Astrocyte (in vitro differentiated cells and primary cell): Measurements from ENCODE around the gene CNN2.

Experiments used
- EZH2 ChIP-seq: IDR thresholded peaks from 2 replicates; pipeline ENCODE4 v1.6.1; 2012; ENCODE audit warnings: mild to moderate bottlenecking, low read length, inconsistent platforms; ENCODE audit not compliant: insufficient read depth
- TF ChIP-seq, protein P1 (sequence below): IDR thresholded peaks from 2 replicates; pipeline ENCODE4 v1.5.1; 2011; ENCODE audit warnings: low read depth, mild to moderate bottlenecking, inconsistent platforms, low read length, moderate library complexity; ENCODE audit not compliant: insufficient read depth

DNA sequence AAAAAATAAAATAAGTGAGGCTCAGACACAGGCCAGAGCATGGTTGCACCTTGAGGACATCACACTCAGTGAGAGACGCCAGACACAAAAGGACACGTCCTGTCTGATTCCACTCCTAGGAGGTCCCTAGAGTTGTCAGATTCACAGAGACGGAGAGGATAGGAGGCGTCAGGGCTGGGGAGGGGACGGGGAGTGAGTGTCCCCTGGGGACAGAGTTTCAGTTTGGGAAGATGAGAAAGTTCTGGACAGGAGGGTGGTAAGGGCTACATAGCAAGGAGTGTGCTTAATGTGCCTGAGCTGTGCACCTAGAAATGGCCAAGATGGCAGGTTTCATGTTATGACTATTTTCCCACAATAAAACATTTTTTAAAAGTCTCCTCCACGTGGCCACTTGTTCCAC lies 28.3 kb upstream of the CNN2 start:
- TF ChIP-seq EZH2: no peak
- TF ChIP-seq, protein P1, sequence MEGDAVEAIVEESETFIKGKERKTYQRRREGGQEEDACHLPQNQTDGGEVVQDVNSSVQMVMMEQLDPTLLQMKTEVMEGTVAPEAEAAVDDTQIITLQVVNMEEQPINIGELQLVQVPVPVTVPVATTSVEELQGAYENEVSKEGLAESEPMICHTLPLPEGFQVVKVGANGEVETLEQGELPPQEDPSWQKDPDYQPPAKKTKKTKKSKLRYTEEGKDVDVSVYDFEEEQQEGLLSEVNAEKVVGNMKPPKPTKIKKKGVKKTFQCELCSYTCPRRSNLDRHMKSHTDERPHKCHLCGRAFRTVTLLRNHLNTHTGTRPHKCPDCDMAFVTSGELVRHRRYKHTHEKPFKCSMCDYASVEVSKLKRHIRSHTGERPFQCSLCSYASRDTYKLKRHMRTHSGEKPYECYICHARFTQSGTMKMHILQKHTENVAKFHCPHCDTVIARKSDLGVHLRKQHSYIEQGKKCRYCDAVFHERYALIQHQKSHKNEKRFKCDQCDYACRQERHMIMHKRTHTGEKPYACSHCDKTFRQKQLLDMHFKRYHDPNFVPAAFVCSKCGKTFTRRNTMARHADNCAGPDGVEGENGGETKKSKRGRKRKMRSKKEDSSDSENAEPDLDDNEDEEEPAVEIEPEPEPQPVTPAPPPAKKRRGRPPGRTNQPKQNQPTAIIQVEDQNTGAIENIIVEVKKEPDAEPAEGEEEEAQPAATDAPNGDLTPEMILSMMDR: no peak
